Keratinocyte (primary cell): ENCODE measurements around the gene CACNA2D2.

Experiments used
- CTCF ChIP-seq, 3 experiments: IDR thresholded peaks in 1 of 3; conservative IDR thresholded peaks in 1 of 3; optimal IDR thresholded peaks in 1 of 3; 2 replicates in 2 of 3; 3 replicates in 1 of 3; pipeline versions ENCODE3 to v1.5.1; 2011; ENCODE audit warnings: low read length in 3 of 3, mild to moderate bottlenecking in 3 of 3, moderate library complexity in 2 of 3, control low read depth in 1 of 3, inconsistent platforms in 1 of 3; ENCODE audit not compliant: insufficient read depth in 2 of 3; ENCODE audit errors: extremely low read depth in 1 of 3
- EZH2 ChIP-seq: IDR thresholded peaks from one replicate; pipeline ENCODE4 v1.6.1; 2012; ENCODE audit warnings: inconsistent platforms, mild to moderate bottlenecking, low read length, moderate library complexity

GRCh38 chr3:50371133-50371685 is 132.2 kb downstream of the CACNA2D2 start:
- TF ChIP-seq CTCF (optimal IDR thresholded peaks at IDR 0.05 in 1 of 3, IDR thresholded peaks at IDR 0.05 in 1 of 3, conservative IDR thresholded peaks at IDR 0.05 in 1 of 3; ENCODE audit: extremely low read depth in 1 of 3, insufficient read depth in 2 of 3, low read length in 3 of 3) (no peak), EZH2 (no peak)
